ENCODE data around the gene PSG5. TPM values are rescaled to one million over a fixed set of nuclear protein-coding genes. Genes with fewer than 3 reads are reported as not detected.

The PSG5 gene
- total RNA-seq, 1 donor from 2014 or later = not detected

Other genes starting within 250 kb of the PSG5 start
- not detected for gene PSG7, start 249.3 kb downstream of the PSG5 start, total RNA-seq
- 0.10 TPM for gene PSG11, start 160.1 kb downstream of the PSG5 start, total RNA-seq
- not detected for gene PSG2, start 103.8 kb downstream of the PSG5 start, total RNA-seq
- gene PSG4, start 19.1 kb upstream of the PSG5 start, total RNA-seq = not detected
- not detected for gene PSG9, start 83.0 kb upstream of the PSG5 start, total RNA-seq
- gene CD177, start 167.2 kb upstream of the PSG5 start, total RNA-seq = 19.0 TPM
- not detected for gene TEX101, start 228.4 kb upstream of the PSG5 start, total RNA-seq

Measured in skin of body (tissue), 1 donor.